NCI-H1436 (cell line): ENCODE data around the gene FAM168A.
"Not testable (repeated sequence)": the region's sequence is repeated elsewhere in the genome, so short reads cannot be mapped to it uniquely, and the experiment has no call there.

Source experiments
- DNase-seq: peaks from one replicate; lab custom pipeline; 2025; lab: John Stamatoyannopoulos, UW

Gene FAM168A

DNA sequence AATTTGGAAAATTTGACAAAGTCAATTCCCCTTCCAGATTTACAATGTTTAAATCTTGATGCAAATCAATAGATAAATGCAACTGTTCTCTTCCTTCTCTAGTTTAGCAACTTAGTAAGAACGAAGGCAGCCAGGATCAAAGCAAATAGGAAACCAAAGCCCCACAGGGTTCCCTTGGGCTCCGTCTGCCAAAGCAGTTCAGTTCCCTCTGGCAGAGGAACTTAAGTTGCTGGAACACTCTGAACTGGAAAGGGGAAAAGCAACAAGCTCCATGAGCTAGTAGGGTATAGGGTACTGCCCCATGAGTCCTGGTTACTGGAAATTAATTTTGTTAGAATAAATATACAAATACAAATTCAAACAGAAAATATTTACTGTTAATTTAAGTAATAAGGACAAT lies 130.4 kb downstream of the FAM168A start:
- no peak for DNase-seq

GRCh38 chr11:73466643-73467042 lies 131.3 kb downstream of the FAM168A start:
- no peak for DNase-seq

DNA sequence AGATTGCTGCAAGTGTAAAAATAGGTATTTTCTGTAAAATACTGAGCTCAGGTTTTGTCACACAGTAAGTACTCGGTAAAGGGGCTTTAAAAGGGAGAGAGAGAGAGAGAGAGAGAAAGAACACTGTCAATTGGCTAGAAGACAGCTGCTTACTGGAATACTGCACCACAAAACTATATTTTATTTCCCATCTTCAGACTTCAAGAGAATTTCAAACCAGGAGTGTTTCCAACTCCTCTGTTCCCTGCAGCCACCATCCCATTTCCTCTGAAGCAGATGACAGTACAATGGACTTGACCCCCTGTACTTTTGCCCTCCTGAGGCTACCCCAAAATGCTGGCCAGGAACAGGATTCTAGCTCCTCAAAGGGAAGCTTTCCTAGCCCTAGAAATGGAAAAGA lies 132.0 kb downstream of the FAM168A start:
- no peak for DNase-seq

- DNase-seq: no peak
Observed at GRCh38 chr11:73465023-73465675, 132.8 kb downstream of the FAM168A start.

GRCh38 chr11:73464347-73464746 lies 133.6 kb downstream of the FAM168A start:
- DNase-seq: no peak

- no peak for DNase-seq
Observed at GRCh38 chr11:73463359-73463758, 134.6 kb downstream of the FAM168A start.

- DNase-seq: no peak
Observed at GRCh38 chr11:73461964-73462363, 135.9 kb downstream of the FAM168A start.

DNA sequence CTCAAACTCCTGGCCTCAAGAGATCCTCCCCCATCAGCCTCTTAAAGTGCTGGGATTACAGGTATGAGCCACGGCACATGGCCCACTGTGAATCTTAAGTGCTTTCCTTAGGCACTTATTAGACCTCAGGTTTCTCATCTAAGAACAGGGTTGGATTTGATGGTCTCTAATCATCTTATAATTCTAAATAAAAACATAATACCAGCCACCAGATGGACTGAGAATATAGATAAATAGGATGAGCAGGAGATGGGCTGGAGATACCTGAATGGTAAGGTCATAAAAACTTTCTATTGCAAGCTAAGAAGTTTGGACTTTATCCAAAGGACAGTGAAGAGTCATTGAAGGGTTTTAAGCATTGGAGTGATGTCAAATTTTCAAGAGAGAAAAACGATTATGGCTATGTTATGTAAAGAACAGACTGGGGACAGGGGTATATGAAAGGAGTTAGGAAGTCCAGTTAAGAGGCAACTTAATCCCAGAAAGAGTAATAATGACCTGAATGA lies 136.5 kb downstream of the FAM168A start:
- DNase-seq: no peak

DNA sequence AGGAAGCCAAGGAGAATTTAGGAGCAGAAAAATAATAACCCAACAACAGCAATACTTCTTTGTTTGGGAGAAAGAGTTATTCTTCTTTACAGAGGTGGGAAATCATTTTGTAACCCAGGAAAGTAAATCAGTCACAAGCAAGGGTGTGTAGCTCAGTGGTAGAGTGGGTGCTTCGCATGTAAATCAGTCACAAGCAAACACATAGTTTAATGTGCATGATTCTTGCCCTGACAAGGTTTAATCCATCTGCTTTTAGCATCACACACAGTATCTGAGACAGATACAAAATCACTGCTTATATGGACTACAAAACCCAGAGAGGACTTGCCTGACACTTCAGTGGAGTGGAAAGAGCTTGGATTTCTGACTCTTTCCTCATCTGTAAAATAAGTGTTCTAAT lies 139.7 kb downstream of the FAM168A start:
- DNase-seq: no peak

DNA sequence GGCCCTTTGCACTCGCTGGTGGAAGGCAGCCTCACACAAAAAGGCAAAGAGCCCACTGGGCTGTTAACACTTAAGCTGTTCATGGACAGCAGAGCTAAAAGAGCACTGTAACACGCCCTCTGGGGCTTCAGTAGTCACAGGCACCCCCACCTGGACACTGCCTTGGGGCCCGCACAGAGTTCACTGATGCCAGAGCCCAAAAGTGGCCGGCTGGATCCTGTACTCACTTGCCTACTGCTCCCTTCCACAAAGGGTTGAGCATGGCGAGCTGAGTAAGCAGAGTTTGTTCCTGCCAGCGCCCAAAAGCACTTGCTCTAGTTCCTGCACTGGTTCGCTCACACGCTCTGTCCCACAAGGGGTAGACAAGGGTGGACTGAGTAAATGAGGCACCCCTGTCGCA lies 142.9 kb downstream of the FAM168A start:
- no peak for DNase-seq

- DNase-seq: no peak
Observed at GRCh38 chr11:73453562-73453961, 144.3 kb downstream of the FAM168A start.

DNA sequence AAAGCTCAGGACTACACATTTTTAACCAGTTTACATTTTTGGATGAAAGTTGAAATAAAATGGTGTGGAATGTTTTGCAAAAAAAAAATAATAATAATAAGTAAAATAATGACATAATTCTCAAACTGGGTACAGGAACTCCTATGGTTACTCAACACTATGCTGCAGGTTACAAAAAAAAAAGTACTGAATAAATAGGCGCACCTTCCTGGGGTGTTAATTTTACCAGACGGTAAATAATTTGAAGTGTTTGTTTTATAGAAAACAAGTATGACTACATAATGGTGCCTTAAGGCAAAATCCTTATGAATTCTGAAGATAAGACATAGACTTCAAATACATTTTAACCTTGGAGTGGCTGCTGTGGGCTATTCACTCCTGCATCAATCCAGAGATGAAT lies 145.2 kb downstream of the FAM168A start:
- no peak for DNase-seq

GRCh38 chr11:73451896-73452295 lies 146.0 kb downstream of the FAM168A start:
- DNase-seq: no peak

- no peak for DNase-seq
Observed at GRCh38 chr11:73446766-73447165, 151.1 kb downstream of the FAM168A start.

GRCh38 chr11:73445980-73446379 lies 151.9 kb downstream of the FAM168A start:
- DNase-seq: no peak

GRCh38 chr11:73439002-73439843 lies 158.7 kb downstream of the FAM168A start:
- no peak for DNase-seq

GRCh38 chr11:73436859-73437258 lies 161.1 kb downstream of the FAM168A start:
- not testable (repeated sequence) for DNase-seq

DNA sequence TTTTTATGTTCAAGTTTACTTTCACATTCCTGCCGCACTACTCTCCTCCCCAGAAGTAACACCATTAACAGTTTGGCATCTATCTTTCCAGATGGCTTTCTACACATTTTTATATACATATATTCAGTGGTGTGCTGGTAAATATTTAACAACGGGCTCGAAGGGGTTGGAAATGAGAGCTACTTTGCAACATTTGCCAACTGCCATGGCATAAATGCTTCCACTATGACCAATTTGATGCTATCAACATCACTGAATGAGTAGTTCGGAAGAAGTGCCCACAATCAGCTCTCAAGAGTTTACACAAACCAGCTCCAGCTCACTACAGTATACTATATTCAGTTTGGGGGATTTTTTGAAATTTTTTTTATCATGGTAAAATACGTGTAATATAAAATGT lies 166.5 kb downstream of the FAM168A start:
- DNase-seq: no peak

GRCh38 chr11:73430326-73430725 lies 167.6 kb downstream of the FAM168A start:
- DNase-seq: no peak

DNA sequence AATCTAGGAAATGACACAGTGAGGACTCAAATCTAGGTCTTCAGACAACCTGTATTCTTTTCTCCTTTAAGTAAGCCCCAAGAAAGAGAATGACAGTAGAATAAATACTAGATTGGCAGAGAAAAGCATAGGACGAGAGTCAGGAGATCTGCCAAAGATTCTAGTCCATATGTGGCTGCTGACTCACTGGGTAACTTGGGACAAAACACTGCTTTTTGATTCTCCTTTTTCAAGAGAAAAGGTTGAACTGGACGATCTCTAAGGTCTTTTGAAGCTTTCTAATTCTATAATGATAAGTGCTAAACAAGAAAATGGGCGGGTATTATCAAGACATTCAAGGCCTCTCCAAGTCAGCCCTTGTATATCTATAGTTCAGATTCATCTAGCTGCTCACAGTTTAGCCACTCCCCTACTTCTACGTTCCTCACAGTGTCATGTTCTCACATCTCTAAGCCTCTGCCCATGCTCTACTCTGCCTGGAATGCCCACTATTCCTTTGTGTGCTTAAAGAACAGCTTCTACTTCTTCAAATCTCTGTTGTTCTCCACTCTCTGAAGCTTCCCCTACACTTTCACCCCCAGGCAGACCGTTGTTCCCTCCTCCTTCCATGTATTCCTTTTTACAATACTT lies 168.7 kb downstream of the FAM168A start:
- DNase-seq: no peak

DNA sequence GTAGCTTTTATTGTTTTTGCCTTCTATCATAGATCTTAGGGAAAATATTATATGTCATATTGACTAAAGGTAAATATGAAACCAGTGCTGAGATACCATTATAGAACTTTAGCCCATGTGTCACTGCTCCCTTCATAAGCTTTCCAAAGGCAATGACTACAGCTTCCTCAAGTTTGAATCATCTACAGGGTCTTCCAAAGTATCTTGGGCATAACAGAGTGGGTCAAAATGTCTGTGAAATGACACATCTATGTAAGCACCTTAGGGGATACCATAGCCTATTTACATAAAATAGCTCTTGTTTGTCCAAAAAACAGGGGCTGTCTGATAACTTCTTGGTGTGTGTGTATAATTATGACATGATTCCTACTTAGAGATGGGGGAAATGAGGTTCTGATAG lies 169.2 kb downstream of the FAM168A start:
- DNase-seq: no peak

- DNase-seq: no peak
Observed at GRCh38 chr11:73428227-73428626, 169.7 kb downstream of the FAM168A start.
